RPMI7951 (cell line): Measurements from ENCODE around the gene VPS11. TPM values are rescaled to one million over a fixed set of nuclear protein-coding genes. Genes with fewer than 3 reads are reported as not detected.
A peak's percentile ranks its signal among the peaks of the same experiment; 100 is the strongest.

Experiments
- DNase-seq: peaks from one replicate; pipeline ENCODE4 v3.0.0-alpha.2; 2012; ENCODE audit warnings: low read depth
- total RNA-seq: library from RNA; depleted of rRNA; stranded (reverse); fragments of >200 nt; shearing (Covaris generic); gene quantifications from 2 replicates; pipeline ENCODE4 v1.2.3, GENCODE V29; 2014

VPS11 gene
- total RNA-seq, 1 experiment from 2014 or later = 24.6 TPM

GRCh38 chr11:119081682-119082260, 14.2 kb downstream of the VPS11 start:
- no peak for DNase-seq

GRCh38 chr11:119084663-119085436, 17.2 kb downstream of the VPS11 start, which contains the start of gene HMBS:
Gene HMBS (plus strand): TSS chr11:119084881. CDS start chr11:119085034, 153 bp downstream.
- DNase-seq = peak; percentile 95

- DNase-seq = no peak
Measured at GRCh38 chr11:119085437-119085847, 17.8 kb downstream of the VPS11 start.

GRCh38 chr11:119087123-119087522, 19.5 kb downstream of the VPS11 start:
- no peak for DNase-seq

- DNase-seq = no peak
Measured at GRCh38 chr11:119087747-119088241, 20.2 kb downstream of the VPS11 start.

- DNase-seq = no peak
Measured at GRCh38 chr11:119088406-119088805, 20.8 kb downstream of the VPS11 start.

GRCh38 chr11:119089319-119089718, 21.7 kb downstream of the VPS11 start:
- no peak for DNase-seq

GRCh38 chr11:119091178-119091577, 23.6 kb downstream of the VPS11 start:
- DNase-seq = no peak

GRCh38 chr11:119091966-119092879, 24.6 kb downstream of the VPS11 start:
- DNase-seq = no peak

- DNase-seq = peak; percentile 51
Measured at GRCh38 chr11:119092880-119093842, 25.5 kb downstream of the VPS11 start.

- no peak for DNase-seq
Measured at GRCh38 chr11:119093942-119094815, 26.6 kb downstream of the VPS11 start.

GRCh38 chr11:119094816-119095065, 27.1 kb downstream of the VPS11 start:
- peak; percentile 81 for DNase-seq

- DNase-seq = peak; percentile 100
Measured at GRCh38 chr11:119095066-119095880, 27.7 kb downstream of the VPS11 start.

GRCh38 chr11:119099711-119100110, 32.1 kb downstream of the VPS11 start:
- no peak for DNase-seq

- DNase-seq = peak; percentile 67
Measured at GRCh38 chr11:119100246-119100970, 32.8 kb downstream of the VPS11 start.

GRCh38 chr11:119100994-119101758, 33.6 kb downstream of the VPS11 start:
- peak; percentile 44 for DNase-seq

- DNase-seq = peak; percentile 97
Measured at GRCh38 chr11:119101759-119102423, 34.3 kb downstream of the VPS11 start, which contains the start of gene DPAGT1. Gene DPAGT1 (minus strand): TSS chr11:119101853. CDS start chr11:119101655, 198 bp downstream.
